Activated CD4-positive, alpha-beta T cell treated with anti-CD3 and anti-CD28 coated beads for 48 hours (primary cell): ENCODE measurements around the gene PPA1.
"Not testable (repeated sequence)": the region's sequence is repeated elsewhere in the genome, so short reads cannot be mapped to it uniquely, and the experiment has no call there.

Experiments used
- DNase-seq: peaks from one replicate; pipeline ENCODE4 v3.0.0-alpha.2; 2020

Gene PPA1

GRCh38 chr10:70254778-70255328, 21.6 kb upstream of the PPA1 start:
- DNase-seq, result no peak

GRCh38 chr10:70253878-70254765, 20.9 kb upstream of the PPA1 start:
- no peak for DNase-seq

GRCh38 chr10:70250961-70251680, 17.9 kb upstream of the PPA1 start:
- DNase-seq, result no peak

- no peak for DNase-seq
These were observed 14.1 kb upstream of the PPA1 start for GRCh38 chr10:70247360-70247759.

GRCh38 chr10:70241081-70241480, 7.9 kb upstream of the PPA1 start:
- DNase-seq, result no peak

- DNase-seq, result not testable (repeated sequence)
These were observed 6.8 kb upstream of the PPA1 start for GRCh38 chr10:70239986-70240385.

GRCh38 chr10:70239077-70239976, 6.1 kb upstream of the PPA1 start:
- DNase-seq, result not testable (repeated sequence)

- not testable (repeated sequence) for DNase-seq
These were observed 4.8 kb upstream of the PPA1 start for GRCh38 chr10:70237958-70238536.

- DNase-seq, result no peak
These were observed 1.6 kb upstream of the PPA1 start for GRCh38 chr10:70234668-70235447.

GRCh38 chr10:70233939-70234300, 691 bp upstream of the PPA1 start:
- no peak for DNase-seq

GRCh38 chr10:70232859-70233108, 445 bp downstream of the PPA1 start:
- DNase-seq, result no peak

- peak; percentile 65 for DNase-seq
These were observed 922 bp downstream of the PPA1 start for GRCh38 chr10:70232155-70232858.

GRCh38 chr10:70228491-70228890, 4.7 kb downstream of the PPA1 start:
- DNase-seq, result no peak

GRCh38 chr10:70227548-70228320, 5.5 kb downstream of the PPA1 start:
- no peak for DNase-seq

GRCh38 chr10:70223728-70224127, 9.5 kb downstream of the PPA1 start:
- DNase-seq, result no peak

- not testable (repeated sequence) for DNase-seq
These were observed 10.3 kb downstream of the PPA1 start for GRCh38 chr10:70222811-70223447.

- no peak for DNase-seq
These were observed 10.9 kb downstream of the PPA1 start for GRCh38 chr10:70222340-70222794.

GRCh38 chr10:70221030-70221429, 12.2 kb downstream of the PPA1 start:
- DNase-seq, result no peak

GRCh38 chr10:70212879-70213278, 20.4 kb downstream of the PPA1 start:
- no peak for DNase-seq

GRCh38 chr10:70212277-70212676, 21.0 kb downstream of the PPA1 start:
- no peak for DNase-seq
